H9 (cell line): ENCODE data around the gene ECI2. TPM values are rescaled to one million over a fixed set of nuclear protein-coding genes. Genes with fewer than 3 reads are reported as not detected.

Experiments used
- DNase-seq: peaks from one replicate; pipeline ENCODE4 v3.0.0-alpha.2; 2017
- H2AFZ ChIP-seq: one replicate; pipeline ENCODE4 v1.6.1; 2013; ENCODE audit warnings: mild to moderate bottlenecking, low read length, control low read depth, moderate library complexity
- H2AK5ac ChIP-seq: 2 replicates; pipeline ENCODE4 v1.6.1; 2013; ENCODE audit warnings: low read length, control low read depth, mixed read lengths; ENCODE audit not compliant: insufficient read length
- H2BK120ac ChIP-seq: one replicate; pipeline ENCODE4 v1.6.1; 2013; ENCODE audit warnings: low read depth, mild to moderate bottlenecking, low read length, control low read depth, inconsistent platforms; ENCODE audit not compliant: poor library complexity, severe bottlenecking
- H2BK12ac ChIP-seq: 2 replicates; pipeline ENCODE4 v1.6.1; 2013; ENCODE audit warnings: low read length, control low read depth, mixed read lengths, low read depth; ENCODE audit not compliant: insufficient read length
- H2BK15ac ChIP-seq: 2 replicates; pipeline ENCODE4 v1.6.1; 2013; ENCODE audit warnings: low read depth, low read length, control low read depth
- H2BK20ac ChIP-seq: one replicate; pipeline ENCODE4 v1.6.1; 2013; ENCODE audit warnings: low read depth, mild to moderate bottlenecking, low read length, control low read depth, inconsistent platforms; ENCODE audit not compliant: poor library complexity, severe bottlenecking
- H2BK5ac ChIP-seq: 2 replicates; pipeline ENCODE4 v1.6.1; 2013; ENCODE audit warnings: low read length, control low read depth, mixed read lengths; ENCODE audit not compliant: insufficient read length
- H3K14ac ChIP-seq: 2 replicates; pipeline ENCODE4 v1.6.1; 2013; ENCODE audit warnings: low read length, control low read depth; ENCODE audit not compliant: insufficient read depth
- H3K18ac ChIP-seq: 2 replicates; pipeline ENCODE4 v1.6.1; 2013; ENCODE audit warnings: low read depth, mild to moderate bottlenecking, mixed read lengths, low read length, control low read depth; ENCODE audit not compliant: insufficient read length
- H3K23ac ChIP-seq: 2 replicates; pipeline ENCODE4 v1.6.1; 2013; ENCODE audit warnings: low read length, control low read depth, mixed read lengths, low read depth; ENCODE audit not compliant: insufficient read length
- H3K23me2 ChIP-seq: 2 replicates; pipeline ENCODE4 v1.6.1; 2013; ENCODE audit warnings: low read depth, mild to moderate bottlenecking, mixed read lengths, low read length, control low read depth; ENCODE audit not compliant: insufficient read length, poor library complexity, severe bottlenecking
- H3K27ac ChIP-seq: 2 replicates; pipeline ENCODE4 v1.5.1; 2013; ENCODE audit warnings: low read length, control low read depth, mixed read lengths, low read depth; ENCODE audit not compliant: insufficient read length
- H3K27me3 ChIP-seq: 2 replicates; pipeline ENCODE4 v1.6.1; 2013; ENCODE audit warnings: low read length, control low read depth, inconsistent platforms; ENCODE audit not compliant: insufficient read depth
- H3K4ac ChIP-seq: 2 replicates; pipeline ENCODE4 v1.6.1; 2013; ENCODE audit warnings: low read depth, mild to moderate bottlenecking, control low read depth, inconsistent platforms, low read length, moderate library complexity
- H3K4me1 ChIP-seq: 2 replicates; pipeline ENCODE4 v1.6.1; 2013; ENCODE audit warnings: low read length, control low read depth, inconsistent platforms; ENCODE audit not compliant: insufficient read depth
- H3K4me2 ChIP-seq: 2 replicates; pipeline ENCODE4 v1.6.1; 2013; ENCODE audit warnings: low read length, control low read depth, mixed read lengths; ENCODE audit not compliant: insufficient read length, insufficient read depth
- H3K56ac ChIP-seq: 2 replicates; pipeline ENCODE4 v1.6.1; 2013; ENCODE audit warnings: low read depth, mild to moderate bottlenecking, mixed read lengths, low read length, control low read depth; ENCODE audit not compliant: insufficient read length
- H3K79me1 ChIP-seq: 2 replicates; pipeline ENCODE4 v1.6.1; 2013; ENCODE audit warnings: low read depth, mild to moderate bottlenecking, moderate library complexity, low read length, control low read depth, inconsistent platforms; ENCODE audit not compliant: insufficient read depth, poor library complexity, severe bottlenecking
- H3K79me2 ChIP-seq: 2 replicates; pipeline ENCODE4 v1.6.1; 2013; ENCODE audit warnings: low read length, control low read depth, inconsistent platforms; ENCODE audit not compliant: insufficient read depth
- H3K9ac ChIP-seq: 2 replicates; pipeline ENCODE4 v1.6.1; 2013; ENCODE audit warnings: low read length, control low read depth, mixed read lengths; ENCODE audit not compliant: insufficient read length; ENCODE audit errors: extremely low read depth
- H3K9me3 ChIP-seq: one replicate; pipeline ENCODE4 v1.6.1; 2013; ENCODE audit warnings: low read depth, low read length, inconsistent platforms; ENCODE audit not compliant: control insufficient read depth
- H3T11ph ChIP-seq: one replicate; pipeline ENCODE4 v1.6.1; 2013; ENCODE audit warnings: mild to moderate bottlenecking, low read length, control low read depth, inconsistent platforms
- H4K20me1 ChIP-seq: one replicate; pipeline ENCODE4 v1.6.1; 2013; ENCODE audit not compliant: control insufficient read depth, insufficient read length, insufficient read depth
- H4K5ac ChIP-seq: 2 replicates; pipeline ENCODE4 v1.6.1; 2013; ENCODE audit warnings: low read depth, mild to moderate bottlenecking, mixed read lengths, low read length, control low read depth; ENCODE audit not compliant: insufficient read length
- H4K8ac ChIP-seq: replicated peaks from 2 replicates; pipeline ENCODE4 v1.6.1; 2013; ENCODE audit warnings: low read length, control low read depth, mixed read lengths, low read depth; ENCODE audit not compliant: insufficient read length
- H4K91ac ChIP-seq: 2 replicates; pipeline ENCODE4 v1.6.1; 2013; ENCODE audit warnings: low read depth, mild to moderate bottlenecking, moderate library complexity, mixed read lengths, low read length, control low read depth; ENCODE audit not compliant: insufficient read length
- H3K27ac Mint-ChIP-seq, 3 experiments: 2 replicates in 2 of 3; 3 replicates in 1 of 3; pipeline ENCODE4 v1.8.0; 2020 to 2021; ENCODE audit warnings: mixed read lengths in 3 of 3, mild to moderate bottlenecking in 1 of 3, moderate library complexity in 1 of 3
- H3K27me3 Mint-ChIP-seq: 2 replicates; pipeline ENCODE4 v1.8.0; 2021; ENCODE audit warnings: low read depth, mild to moderate bottlenecking, moderate library complexity, mixed read lengths
- H3K36me3 Mint-ChIP-seq, 3 experiments: 2 replicates in 2 of 3; 3 replicates in 1 of 3; pipeline ENCODE4 v1.8.0; 2020 to 2021; ENCODE audit warnings: low read depth in 3 of 3, mixed read lengths in 3 of 3; ENCODE audit not compliant: insufficient read depth in 1 of 3
- H3K4me1 Mint-ChIP-seq, 2 experiments: 2 replicates each; pipeline ENCODE4 v1.8.0; 2020; ENCODE audit warnings: mixed read lengths in 2 of 2
- H3K4me3 Mint-ChIP-seq, 2 experiments: 2 replicates in 1 of 2; 3 replicates in 1 of 2; pipeline ENCODE4 v1.8.0; 2020 to 2021; ENCODE audit warnings: mild to moderate bottlenecking in 2 of 2, mixed read lengths in 2 of 2, moderate library complexity in 1 of 2
- H3K9me3 Mint-ChIP-seq, 2 experiments: 2 replicates in 1 of 2; 3 replicates in 1 of 2; pipeline ENCODE4 v1.8.0; 2020; ENCODE audit warnings: mild to moderate bottlenecking in 2 of 2, mixed read lengths in 2 of 2, moderate library complexity in 1 of 2
- CTCF ChIP-seq: fragments of 200-600 bp; sonication (generic); conservative IDR thresholded peaks from 3 replicates; pipeline ENCODE4 v1.8.0; 2021; ENCODE audit warnings: antibody characterized with exemption, mild to moderate bottlenecking
- WGBS: extraction: QIAGEN DNeasy Blood & Tissue Kit; methylation state at CpG from one replicate; pipeline ENCODE4 v1.1.7; 2013; ENCODE audit warnings: missing lambda C conversion rate, low lambda C conversion rate, mixed read lengths; ENCODE audit not compliant: insufficient read length; ENCODE audit errors: extremely low coverage; 5-methylcytosine and 5-hydroxymethylcytosine counted together
- total RNA-seq: library from RNA; stranded (reverse); gene quantifications from 2 replicates; pipeline ENCODE4 v1.2.1, GENCODE V29; 2021

Gene ECI2
- total RNA-seq, 1 experiment from 2014 or later = 67.5 TPM

GRCh38 chr6:4138186-4138585 lies 2.8 kb upstream of the ECI2 start:
- Mint-ChIP-seq H3K9me3 (no peaks in the 10 kb centered on the region; a peak in 2 of 5 replicates), H3K4me3 (no peak overlapping the region), H3K27ac (no peak overlapping the region), H3K27me3 (peaks cover 3% of the 10 kb centered on the region; the same call in 1 of the 2 replicates), H3K36me3 (peaks cover under 1 to 5% (median 2%) of the 10 kb centered on the region in 3 experiments; a peak in 6 of 7 replicates), H3K4me1 (peaks cover 25 to 26% of the 10 kb centered on the region in 2 experiments)
- no peak overlapping the region for H3T11ph ChIP-seq
- no peak overlapping the region for H2BK120ac ChIP-seq
- peaks cover 7% of the 10 kb centered on the region; the same call in 1 of the 2 replicates for H3K4me1 ChIP-seq
- no peaks in the 10 kb centered on the region for H3K27me3 ChIP-seq
- WGBS = no CpG with 5 or more reads among the region's 3 CpGs
- H4K8ac ChIP-seq = no peak overlapping the region
- no peaks in the 10 kb centered on the region for H3K23me2 ChIP-seq
- no peak overlapping the region for H3K18ac ChIP-seq
- H3K27ac ChIP-seq = no peak overlapping the region
- no peak overlapping the region for H2AK5ac ChIP-seq
- H3K79me1 ChIP-seq = no peaks in the 10 kb centered on the region
- no peak overlapping the region for H4K5ac ChIP-seq
- no peak overlapping the region for H3K4me2 ChIP-seq
- H3K9ac ChIP-seq = no peak overlapping the region
- DNase-seq = no peak
- no peak overlapping the region for H3K23ac ChIP-seq
- no peak overlapping the region for H2BK5ac ChIP-seq
- no peak overlapping the region for H3K4ac ChIP-seq
- no peaks in the 10 kb centered on the region for H3K9me3 ChIP-seq
- H4K20me1 ChIP-seq = no peaks in the 10 kb centered on the region
- no peak overlapping the region for H3K56ac ChIP-seq
- H4K91ac ChIP-seq = no peak overlapping the region
- H2BK20ac ChIP-seq = no peak overlapping the region
- H2BK12ac ChIP-seq = no peak overlapping the region
- H2BK15ac ChIP-seq = no peak overlapping the region
- no peaks in the 10 kb centered on the region for H3K79me2 ChIP-seq
- no peak overlapping the region for H2AFZ ChIP-seq
- H3K14ac ChIP-seq = no peak overlapping the region
- TF ChIP-seq CTCF = no peak
